C4-2B (cell line): ENCODE results near the gene AIFM2.

Experiments
- H3K27ac ChIP-seq: fragments of 450-650 bp; 2 replicates; pipeline ENCODE4 v1.5.1; 2017
- ZFX ChIP-seq: fragments of 450-650 bp; IDR thresholded peaks from 2 replicates; pipeline ENCODE4 v1.6.1; 2017
- TF ChIP-seq, protein P1 (sequence below): fragments of 450-650 bp; conservative IDR thresholded peaks from 2 replicates; pipeline ENCODE4 v1.5.1; 2017; ENCODE audit warnings: mild to moderate bottlenecking

Gene AIFM2

DNA sequence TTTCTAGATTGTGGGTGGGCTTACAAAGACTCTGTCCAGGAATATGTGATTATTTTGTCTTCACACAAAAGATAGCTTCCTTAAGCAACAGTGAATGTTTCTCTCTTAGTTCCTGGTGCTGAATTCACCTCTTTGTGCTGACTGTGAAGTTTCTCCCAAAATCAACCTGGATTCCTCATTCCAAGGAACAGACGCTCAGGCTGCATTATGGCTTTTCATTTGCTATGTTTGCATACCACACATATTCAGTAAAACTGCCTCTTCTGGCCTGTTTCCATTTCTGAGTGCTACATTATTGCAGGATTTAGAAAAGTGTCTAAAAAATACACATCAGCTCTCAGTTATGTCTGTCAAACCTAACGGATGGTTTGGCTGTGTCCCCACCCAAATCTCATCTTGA, 58.5 kb downstream of the AIFM2 start:
- H3K27ac ChIP-seq, result no peak overlapping the region
- TF ChIP-seq, protein P1, sequence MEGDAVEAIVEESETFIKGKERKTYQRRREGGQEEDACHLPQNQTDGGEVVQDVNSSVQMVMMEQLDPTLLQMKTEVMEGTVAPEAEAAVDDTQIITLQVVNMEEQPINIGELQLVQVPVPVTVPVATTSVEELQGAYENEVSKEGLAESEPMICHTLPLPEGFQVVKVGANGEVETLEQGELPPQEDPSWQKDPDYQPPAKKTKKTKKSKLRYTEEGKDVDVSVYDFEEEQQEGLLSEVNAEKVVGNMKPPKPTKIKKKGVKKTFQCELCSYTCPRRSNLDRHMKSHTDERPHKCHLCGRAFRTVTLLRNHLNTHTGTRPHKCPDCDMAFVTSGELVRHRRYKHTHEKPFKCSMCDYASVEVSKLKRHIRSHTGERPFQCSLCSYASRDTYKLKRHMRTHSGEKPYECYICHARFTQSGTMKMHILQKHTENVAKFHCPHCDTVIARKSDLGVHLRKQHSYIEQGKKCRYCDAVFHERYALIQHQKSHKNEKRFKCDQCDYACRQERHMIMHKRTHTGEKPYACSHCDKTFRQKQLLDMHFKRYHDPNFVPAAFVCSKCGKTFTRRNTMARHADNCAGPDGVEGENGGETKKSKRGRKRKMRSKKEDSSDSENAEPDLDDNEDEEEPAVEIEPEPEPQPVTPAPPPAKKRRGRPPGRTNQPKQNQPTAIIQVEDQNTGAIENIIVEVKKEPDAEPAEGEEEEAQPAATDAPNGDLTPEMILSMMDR, result no peak
- TF ChIP-seq ZFX, result no peak

DNA sequence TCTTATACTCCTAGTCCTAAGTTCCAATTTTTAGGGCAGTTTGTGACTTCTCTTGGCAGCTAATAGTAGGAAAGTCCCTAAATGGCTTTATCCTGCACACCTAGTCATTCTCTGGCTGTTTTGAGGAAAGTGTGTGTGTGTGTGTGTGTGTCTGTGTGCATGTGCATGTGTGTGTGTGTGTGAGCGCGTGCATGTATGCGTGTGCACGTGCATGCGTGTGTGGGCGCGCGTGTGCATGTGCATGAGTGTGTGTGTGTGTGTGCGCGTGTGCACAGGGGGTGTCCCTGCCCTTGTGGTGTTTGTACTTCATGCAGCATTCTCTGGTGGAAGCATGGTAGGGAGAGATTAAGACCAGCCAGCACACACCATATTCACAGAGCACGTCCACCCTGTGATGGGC, 61.8 kb downstream of the AIFM2 start:
- H3K27ac ChIP-seq, result no peak overlapping the region
- no peak for TF ChIP-seq ZFX
- TF ChIP-seq, protein P1, result no peak

DNA sequence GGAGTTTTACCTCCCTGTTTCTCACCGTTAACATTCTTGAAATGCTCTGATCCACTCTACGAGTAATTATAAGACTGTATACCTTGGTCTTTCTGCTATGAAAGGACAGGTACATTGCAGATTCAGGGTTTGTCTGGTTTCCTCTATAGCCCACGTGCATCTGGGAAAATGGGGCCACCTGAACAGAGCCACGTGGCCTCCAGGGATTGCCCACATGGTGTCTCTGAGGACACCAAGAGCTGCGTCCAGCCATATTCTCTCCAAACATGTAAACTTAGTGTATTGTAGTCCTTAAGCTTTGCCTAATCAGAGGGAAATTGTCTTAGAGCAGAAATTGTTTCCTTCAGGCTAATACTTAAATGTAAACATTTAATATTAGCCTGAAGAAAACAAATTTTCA, 63.3 kb downstream of the AIFM2 start:
- no peak overlapping the region for H3K27ac ChIP-seq
- TF ChIP-seq, protein P1, result no peak
- no peak for TF ChIP-seq ZFX

DNA sequence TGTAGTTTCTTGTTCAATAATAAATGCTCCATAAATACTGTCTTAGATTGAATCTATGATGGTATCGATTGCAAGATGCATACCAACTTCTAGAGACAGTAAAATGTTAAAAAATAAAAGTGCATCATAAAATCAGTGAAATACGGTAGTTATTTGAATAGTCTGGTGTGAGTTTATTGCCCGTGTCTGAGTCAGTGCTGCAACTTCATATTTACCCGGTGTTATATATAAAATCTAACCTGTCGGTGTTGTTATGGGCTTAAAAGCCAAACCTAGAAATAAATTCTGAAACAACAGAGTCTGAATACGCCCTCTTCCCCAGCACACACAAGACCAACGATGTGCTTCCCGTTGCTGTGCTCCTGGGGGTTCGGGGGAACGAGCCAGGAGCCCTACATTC, 63.7 kb downstream of the AIFM2 start:
- no peak for TF ChIP-seq ZFX
- TF ChIP-seq, protein P1, result no peak
- no peak overlapping the region for H3K27ac ChIP-seq

DNA sequence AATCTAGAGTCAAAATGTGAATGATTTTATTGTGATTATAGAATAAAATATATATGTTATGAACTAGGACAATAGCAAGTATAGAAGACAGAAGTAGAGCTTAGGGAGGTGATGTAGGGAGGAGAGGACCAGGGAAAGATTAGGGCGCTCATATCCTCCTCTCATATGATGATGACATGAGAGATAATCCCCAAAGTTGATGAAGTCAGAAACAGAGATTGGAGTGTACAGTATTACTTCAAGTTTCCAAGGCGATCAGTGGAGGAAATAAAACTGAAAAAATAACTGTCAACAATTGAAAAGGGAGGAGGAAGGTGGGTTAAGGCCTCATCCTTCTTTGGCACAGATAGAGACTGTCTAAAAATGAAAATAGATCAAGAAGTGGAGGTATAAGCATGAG, 65.0 kb downstream of the AIFM2 start:
- TF ChIP-seq ZFX, result no peak
- TF ChIP-seq, protein P1, result no peak

DNA sequence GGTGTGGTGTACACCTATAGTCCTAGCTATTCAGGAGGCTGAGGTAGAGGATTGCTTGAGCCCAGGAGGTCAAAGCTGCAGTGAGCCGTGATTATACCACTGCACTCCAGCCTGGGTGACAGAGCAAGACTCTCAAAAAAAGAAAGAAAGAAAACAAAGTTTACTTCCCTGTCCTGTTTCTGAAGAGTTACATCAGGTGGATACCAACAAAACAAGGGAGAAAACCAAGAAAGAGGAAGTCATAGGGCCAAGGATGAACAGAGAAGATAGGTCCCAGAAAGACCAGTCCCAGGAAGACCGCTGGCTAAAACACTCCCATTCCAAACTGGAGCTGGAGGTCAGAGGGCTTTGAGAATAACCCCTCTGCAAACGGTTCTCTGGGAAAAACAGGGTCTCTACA, 66.4 kb downstream of the AIFM2 start:
- TF ChIP-seq, protein P1, result no peak
- TF ChIP-seq ZFX, result no peak
- H3K27ac ChIP-seq, result no peak overlapping the region

More for the DNA sequence above, 65.0 kb downstream of the AIFM2 start:
- H3K27ac ChIP-seq, result no peak overlapping the region

DNA sequence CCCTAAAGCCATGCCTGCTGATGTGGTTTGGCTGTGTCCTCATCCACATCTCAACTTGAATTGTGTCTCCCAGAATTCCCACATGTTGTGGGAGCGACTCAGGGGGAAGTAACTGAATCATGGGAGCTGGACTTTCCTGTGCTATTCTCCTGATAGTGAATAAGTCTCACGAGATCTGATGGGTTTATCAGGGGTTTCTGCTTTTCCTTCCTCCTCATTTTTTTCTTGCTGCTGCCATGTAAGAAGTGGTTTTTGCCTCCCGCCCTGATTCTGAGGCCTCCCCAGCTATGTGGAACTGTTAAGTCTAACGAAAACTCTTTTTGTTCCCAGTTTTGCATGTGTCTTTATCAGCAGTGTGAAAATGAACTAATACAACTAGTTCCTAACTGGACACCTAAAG, 68.1 kb downstream of the AIFM2 start:
- no peak overlapping the region for H3K27ac ChIP-seq
- TF ChIP-seq, protein P1, result no peak
- TF ChIP-seq ZFX, result no peak
